Adipocyte (in vitro differentiated cells): ENCODE data around the gene HAVCR1.

Source experiments
- DNase-seq: peaks from one replicate; pipeline ENCODE4 v3.0.0-alpha.2; 2015; ENCODE audit warnings: low read depth
- H3K27me3 ChIP-seq: replicated peaks from 2 replicates; pipeline ENCODE4 v1.7.0; 2013; ENCODE audit warnings: mild to moderate bottlenecking, low read length, moderate library complexity; ENCODE audit not compliant: control insufficient read depth, insufficient read depth
- H3K36me3 ChIP-seq: 2 replicates; pipeline ENCODE4 v1.7.0; 2013; ENCODE audit warnings: low read length, mild to moderate bottlenecking, moderate library complexity; ENCODE audit not compliant: control insufficient read depth, insufficient read depth, severe bottlenecking
- H3K4me1 ChIP-seq: 2 replicates; pipeline ENCODE4 v1.7.0; 2013; ENCODE audit warnings: mild to moderate bottlenecking, low read length, moderate library complexity; ENCODE audit not compliant: control insufficient read depth, insufficient read depth
- H3K4me3 ChIP-seq: 2 replicates; pipeline ENCODE4 v1.7.0; 2013; ENCODE audit warnings: mild to moderate bottlenecking, low read length, moderate library complexity
- H3K9ac ChIP-seq: 2 replicates; pipeline ENCODE4 v1.7.0; 2013; ENCODE audit warnings: mild to moderate bottlenecking, low read length, moderate library complexity
- H3K9me3 ChIP-seq: 2 replicates; pipeline ENCODE4 v1.7.0; 2013; ENCODE audit warnings: mild to moderate bottlenecking, low read length, moderate library complexity; ENCODE audit not compliant: control insufficient read depth

HAVCR1 gene

GRCh38 chr5:157059093-157059539 is at the start of gene HAVCR1:
TSS of gene HAVCR1 (minus strand) at chr5:157059116. CDS start at chr5:157057943, 1,173 bp downstream.
- H3K9ac ChIP-seq = peak within 1 kb of the TSS; percentile 54
- no peaks in the 10 kb centered on the region for H3K9me3 ChIP-seq
- DNase-seq = no peak
- H3K4me1 ChIP-seq = peaks cover 39% of the 10 kb centered on the region
- no peaks in the 10 kb centered on the region for H3K27me3 ChIP-seq
- H3K36me3 ChIP-seq = no peaks in the 10 kb centered on the region
- no peak within 1 kb of the TSS for H3K4me3 ChIP-seq

- no peak for DNase-seq
- no peak overlapping the region for H3K9ac ChIP-seq
- H3K4me1 ChIP-seq = peaks cover 21% of the 10 kb centered on the region
- H3K27me3 ChIP-seq = no peaks in the 10 kb centered on the region
- H3K36me3 ChIP-seq = no peaks in the 10 kb centered on the region
- no peak overlapping the region for H3K4me3 ChIP-seq
- H3K9me3 ChIP-seq = no peaks in the 10 kb centered on the region
Measured at GRCh38 chr5:157107508-157107907, 48.6 kb upstream of the HAVCR1 start.

DNA sequence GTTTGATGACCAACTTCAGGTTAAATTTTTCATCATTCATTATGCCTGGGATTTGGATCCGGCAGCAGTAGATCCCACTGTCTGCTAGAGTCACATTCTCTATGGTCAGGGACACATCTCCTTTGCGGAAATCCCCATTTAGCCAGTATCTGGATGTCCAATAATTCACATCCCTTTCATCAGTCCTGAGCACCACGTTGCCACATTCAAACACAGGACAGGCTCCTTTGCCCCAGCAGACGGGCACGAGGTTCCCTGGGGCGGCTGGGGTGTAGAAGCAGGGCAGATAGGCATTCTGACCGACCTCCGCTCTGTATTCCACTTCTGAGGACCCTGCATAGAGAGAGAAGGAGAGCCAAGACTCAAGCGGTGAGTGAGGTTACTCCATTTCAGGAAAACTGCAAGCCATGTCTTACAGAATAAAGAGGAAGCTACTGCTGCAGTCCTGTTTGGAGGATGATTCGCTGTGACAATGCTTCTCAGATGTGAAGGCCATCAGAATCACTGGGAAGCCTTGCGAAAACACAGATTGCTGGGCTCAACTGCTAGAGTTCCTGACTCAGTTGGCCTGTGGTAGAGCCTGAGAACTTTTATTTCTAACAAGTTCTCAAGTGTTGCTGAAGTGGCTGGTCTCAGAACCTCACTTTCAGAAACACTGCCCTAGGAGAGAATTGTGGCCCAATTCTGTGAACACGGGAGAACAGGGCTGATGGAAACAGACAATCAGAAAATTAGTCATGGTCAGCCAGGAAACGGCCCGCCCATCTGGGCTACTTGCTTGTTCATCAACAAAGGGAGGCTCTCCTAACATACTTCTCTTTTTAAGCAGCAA is 47.9 kb upstream of the HAVCR1 start:
- Histone ChIP-seq H3K9ac (no peak overlapping the region), H3K4me3 (peak overlapping the region; percentile 40), H3K4me1 (peaks cover 21% of the 10 kb centered on the region), H3K9me3 (no peaks in the 10 kb centered on the region), H3K27me3 (no peaks in the 10 kb centered on the region), H3K36me3 (no peaks in the 10 kb centered on the region)
- DNase-seq = peak; percentile 34

GRCh38 chr5:157100140-157100679 is 41.3 kb upstream of the HAVCR1 start:
- DNase-seq = peak; percentile 82
- no peak overlapping the region for H3K4me3 ChIP-seq
- no peaks in the 10 kb centered on the region for H3K36me3 ChIP-seq
- H3K9ac ChIP-seq = peak overlapping the region; percentile 50
- H3K4me1 ChIP-seq = peaks cover 31% of the 10 kb centered on the region
- no peaks in the 10 kb centered on the region for H3K9me3 ChIP-seq
- no peaks in the 10 kb centered on the region for H3K27me3 ChIP-seq

DNA sequence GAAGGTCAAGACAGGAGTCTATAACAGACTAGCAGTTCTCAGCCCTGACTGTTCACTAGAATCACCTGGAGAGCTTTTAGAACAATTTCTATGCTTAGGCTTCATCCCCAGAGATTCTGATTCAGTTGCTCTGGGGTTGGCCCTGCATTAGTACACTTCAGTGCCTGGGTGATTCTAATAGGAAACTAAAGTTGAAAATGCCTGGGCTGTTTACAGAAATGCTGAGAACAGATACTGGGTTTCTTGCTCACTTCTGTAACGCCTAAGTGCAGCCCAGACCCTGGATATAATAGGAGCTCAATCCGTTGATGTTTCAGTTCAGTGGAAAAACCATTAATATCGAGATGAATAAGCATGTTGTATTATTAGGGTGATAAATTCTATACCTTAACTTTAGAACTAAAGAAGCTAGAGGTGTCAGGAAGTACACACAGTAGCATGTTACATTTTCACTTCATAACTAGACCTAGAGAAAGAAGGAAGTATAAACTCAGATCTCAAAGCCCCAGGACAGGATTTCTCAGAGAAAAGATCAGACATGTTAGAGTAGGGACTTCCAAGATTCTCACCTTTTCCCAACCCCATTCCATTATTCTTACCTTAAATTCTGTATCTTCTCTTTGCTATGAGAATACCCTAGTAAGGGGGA is 29.6 kb upstream of the HAVCR1 start:
- Histone ChIP-seq H3K9me3 (no peaks in the 10 kb centered on the region), H3K4me1 (peaks cover 6% of the 10 kb centered on the region), H3K27me3 (no peaks in the 10 kb centered on the region), H3K9ac (no peak overlapping the region), H3K4me3 (no peak overlapping the region), H3K36me3 (peaks cover 26% of the 10 kb centered on the region)
- no peak for DNase-seq

DNA sequence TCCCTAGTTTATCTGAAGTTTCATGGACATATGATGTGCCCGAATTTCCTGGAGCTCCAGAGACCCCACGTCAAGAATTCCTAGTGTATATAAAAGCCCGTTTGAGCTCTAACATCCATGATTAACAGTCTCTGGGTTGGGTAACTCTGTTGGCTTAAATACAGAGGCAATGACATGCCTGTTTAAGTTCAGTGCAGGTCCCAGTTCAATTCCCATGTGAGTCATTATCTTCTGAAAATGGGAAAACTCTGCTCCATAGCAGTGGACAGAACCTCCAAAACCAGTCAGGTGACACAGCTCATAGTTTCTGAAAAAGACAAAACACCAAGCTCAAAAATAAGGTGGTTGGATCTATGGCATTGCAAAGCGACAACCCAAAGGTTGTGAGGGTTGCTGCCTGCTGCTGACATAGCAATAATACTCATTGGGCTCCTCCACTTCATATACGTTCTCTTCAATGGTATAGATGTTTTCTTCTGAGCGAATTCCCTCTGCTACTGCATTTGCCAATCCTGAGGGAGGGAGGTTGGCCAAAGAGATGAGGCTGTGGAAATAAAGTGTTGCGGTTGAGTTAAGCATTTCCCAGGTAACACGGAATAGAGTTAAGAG is 27.9 kb upstream of the HAVCR1 start:
- Histone ChIP-seq H3K4me1 (peaks cover 6% of the 10 kb centered on the region), H3K36me3 (peaks cover 23% of the 10 kb centered on the region), H3K9ac (no peak overlapping the region), H3K9me3 (no peaks in the 10 kb centered on the region), H3K4me3 (peak overlapping the region; percentile 40), H3K27me3 (no peaks in the 10 kb centered on the region)
- DNase-seq = no peak

DNA sequence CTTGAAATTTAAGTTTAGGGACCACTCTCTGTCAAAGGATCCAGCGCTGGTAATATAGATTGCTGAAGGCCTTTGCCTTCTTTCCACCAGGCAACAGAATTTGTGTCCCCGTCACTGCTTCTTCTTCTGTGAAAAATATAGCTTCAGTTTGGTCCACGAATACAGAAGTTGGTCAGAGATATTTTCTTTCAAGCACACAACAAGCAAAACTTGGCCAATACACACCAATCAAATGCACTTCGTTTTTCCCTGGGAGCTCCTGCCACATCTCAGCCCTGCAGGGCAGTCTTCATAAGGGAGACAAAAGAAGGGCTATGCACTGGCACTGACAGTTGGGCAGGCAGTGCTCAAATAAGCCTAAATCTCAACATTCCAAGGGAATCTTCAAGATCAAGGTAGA is 27.0 kb upstream of the HAVCR1 start:
- Histone ChIP-seq H3K4me3 (no peak overlapping the region), H3K27me3 (no peaks in the 10 kb centered on the region), H3K4me1 (peaks cover 6% of the 10 kb centered on the region), H3K9me3 (no peaks in the 10 kb centered on the region), H3K9ac (no peak overlapping the region), H3K36me3 (peaks cover 16% of the 10 kb centered on the region)
- no peak for DNase-seq

DNA sequence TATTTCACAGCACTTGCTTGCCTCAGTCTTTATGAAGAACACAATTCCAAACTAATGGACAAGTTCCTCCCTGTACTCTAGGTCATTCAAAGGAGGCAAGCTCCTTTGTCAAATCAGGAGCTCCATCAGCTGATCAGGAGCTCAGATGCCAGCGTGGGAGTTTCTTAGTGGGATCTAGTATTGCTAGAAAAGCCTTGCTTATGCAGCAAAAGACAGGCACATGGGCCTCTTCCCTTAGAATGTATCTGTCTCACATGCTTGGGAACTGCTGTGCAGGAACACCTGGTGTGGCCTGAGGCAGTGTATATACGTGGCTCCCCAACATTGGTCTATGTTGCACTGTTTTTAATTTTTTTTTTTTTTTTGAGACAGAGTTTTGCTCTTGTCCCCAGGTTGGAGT is 21.4 kb upstream of the HAVCR1 start:
- Histone ChIP-seq H3K36me3 (no peaks in the 10 kb centered on the region), H3K27me3 (no peaks in the 10 kb centered on the region), H3K4me1 (peaks cover 23% of the 10 kb centered on the region), H3K9me3 (no peaks in the 10 kb centered on the region), H3K9ac (no peak overlapping the region), H3K4me3 (no peak overlapping the region)
- no peak for DNase-seq

GRCh38 chr5:157076558-157076957 is 17.6 kb upstream of the HAVCR1 start:
- H3K4me1 ChIP-seq = peaks cover 29% of the 10 kb centered on the region
- DNase-seq = peak; percentile 75
- peak overlapping the region; percentile 76 for H3K4me3 ChIP-seq
- peak overlapping the region; percentile 83 for H3K9ac ChIP-seq
- no peaks in the 10 kb centered on the region for H3K36me3 ChIP-seq
- H3K9me3 ChIP-seq = no peaks in the 10 kb centered on the region
- H3K27me3 ChIP-seq = no peaks in the 10 kb centered on the region

DNA sequence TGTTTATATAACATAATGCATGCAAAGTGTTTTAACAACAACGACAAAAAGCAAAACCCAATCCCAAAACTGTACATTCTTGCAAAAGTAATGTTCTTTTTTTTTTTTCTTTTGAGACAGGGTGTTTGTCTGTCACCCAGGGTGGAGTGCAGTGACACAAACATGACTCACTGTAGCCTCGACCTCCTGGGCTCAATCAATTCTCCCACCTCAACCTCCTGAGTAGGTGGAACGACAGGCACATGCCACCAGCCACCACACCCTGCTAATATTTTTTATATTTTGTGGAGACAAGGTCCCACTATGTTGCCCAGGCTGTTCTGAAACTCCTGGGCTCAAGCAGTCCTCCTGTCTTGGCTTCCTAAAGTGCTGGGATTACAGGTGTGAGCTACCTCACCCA is 13.6 kb upstream of the HAVCR1 start:
- H3K9ac ChIP-seq = no peak overlapping the region
- H3K27me3 ChIP-seq = no peaks in the 10 kb centered on the region
- DNase-seq = no peak
- H3K4me3 ChIP-seq = no peak overlapping the region
- H3K9me3 ChIP-seq = no peaks in the 10 kb centered on the region
- H3K36me3 ChIP-seq = no peaks in the 10 kb centered on the region
- peaks cover 28% of the 10 kb centered on the region for H3K4me1 ChIP-seq

GRCh38 chr5:157069949-157070348 is 11.0 kb upstream of the HAVCR1 start:
- Histone ChIP-seq H3K9me3 (no peaks in the 10 kb centered on the region), H3K27me3 (no peaks in the 10 kb centered on the region), H3K36me3 (no peaks in the 10 kb centered on the region), H3K4me1 (peaks cover 8% of the 10 kb centered on the region), H3K4me3 (no peak overlapping the region), H3K9ac (no peak overlapping the region)
- no peak for DNase-seq
